Stimulated activated CD4-positive, alpha-beta T cell treated with anti-CD3 and anti-CD28 coated beads, Interleukin-1b, Interleukin-23, amount 100 ng/mL, for 1 hour (primary cell): ENCODE measurements around the gene PPIL6.

Source experiments
- DNase-seq, 2 donors: peaks; one replicate each; pipeline ENCODE4 v3.0.0-alpha.2; 2020; ENCODE audit warnings: low read depth in 2 of 2

PPIL6 gene

DNA sequence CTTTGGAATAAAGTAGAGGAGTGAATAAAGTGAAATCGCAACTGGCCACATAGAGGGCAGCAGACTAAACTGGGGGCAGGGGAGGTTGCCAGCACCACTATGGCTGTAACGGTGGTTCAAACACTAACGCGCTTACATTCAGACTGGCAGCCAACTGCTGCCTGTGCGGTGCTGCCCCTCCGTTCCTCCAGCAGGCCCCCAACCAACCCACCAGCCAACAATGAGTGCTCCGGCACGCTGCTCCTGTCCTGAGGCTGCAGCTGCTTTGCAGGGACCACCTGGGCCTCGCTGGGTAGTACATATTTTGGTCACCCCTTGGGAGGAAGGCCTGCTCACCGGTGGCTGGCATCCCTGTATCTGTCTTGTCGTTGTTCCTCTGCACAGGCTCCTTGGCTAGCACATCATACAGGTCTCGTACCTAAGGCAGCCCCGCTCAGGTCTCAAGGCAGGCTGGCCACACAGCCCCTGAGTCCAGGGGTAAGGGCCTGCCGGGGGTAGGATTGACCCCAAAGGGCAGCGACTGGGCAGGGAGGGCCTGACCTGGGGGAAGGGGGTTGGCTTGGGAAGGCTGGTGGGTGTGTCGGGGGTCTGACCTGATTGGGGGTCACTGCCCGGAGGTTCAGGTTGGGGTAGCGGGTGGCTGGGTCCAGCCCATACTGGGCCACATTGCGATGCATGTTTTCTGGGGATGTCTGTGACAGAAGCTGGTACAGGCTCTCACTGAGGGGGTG lies 8.8 kb upstream of the PPIL6 start:
- no peak for DNase-seq

DNA sequence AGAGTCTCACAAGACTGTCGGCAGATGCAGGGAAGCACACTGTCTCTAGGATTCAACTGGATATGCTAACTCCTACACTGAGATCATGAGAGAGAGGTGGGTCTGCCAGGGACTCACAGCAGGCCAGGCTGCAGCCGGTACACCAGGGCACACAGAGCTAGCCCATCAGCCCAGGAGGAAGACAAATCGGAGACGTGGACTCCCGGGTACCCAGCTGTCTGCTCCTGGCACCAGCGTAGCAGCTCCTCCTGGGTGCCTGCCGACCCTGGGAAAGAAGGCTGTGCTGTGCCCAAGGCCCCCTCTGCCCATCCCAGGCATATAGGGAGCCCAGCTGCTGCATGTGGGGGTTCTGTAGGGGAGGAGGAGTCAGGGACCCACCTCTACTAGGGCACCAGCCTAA lies 8.2 kb upstream of the PPIL6 start:
- no peak for DNase-seq

DNA sequence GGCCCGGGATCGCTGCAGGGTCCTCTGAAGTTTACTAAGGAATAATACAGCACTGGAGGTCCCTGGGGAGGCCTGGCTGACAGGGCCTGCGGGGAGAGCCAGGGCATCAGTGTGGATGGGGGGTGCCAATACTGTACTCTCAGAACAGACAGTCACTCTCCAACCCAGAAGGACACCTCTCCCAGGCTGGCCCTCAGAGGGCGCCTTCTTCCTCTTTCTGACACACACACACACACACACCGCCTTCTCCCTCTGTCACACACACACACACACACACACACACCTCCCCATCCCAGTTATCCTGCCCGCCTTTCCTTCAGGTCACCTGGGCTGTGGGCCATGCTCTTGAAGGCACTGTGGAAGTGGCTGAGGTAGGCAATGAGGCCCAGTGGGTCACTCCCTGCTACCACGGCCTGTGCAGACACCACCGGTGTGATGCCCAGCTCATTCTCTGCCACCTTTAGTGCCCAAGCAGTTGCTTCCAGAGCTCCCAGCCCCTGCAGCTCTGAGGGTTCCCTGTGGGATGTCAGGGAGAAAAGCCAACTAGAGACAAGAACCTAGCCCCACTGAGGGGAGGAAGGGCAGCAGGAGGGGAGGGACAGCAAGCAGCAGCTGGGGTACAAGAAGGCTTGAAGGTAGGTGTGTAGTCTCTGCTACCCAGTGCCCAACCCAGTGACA lies 7.6 kb upstream of the PPIL6 start:
- DNase-seq: no peak

DNA sequence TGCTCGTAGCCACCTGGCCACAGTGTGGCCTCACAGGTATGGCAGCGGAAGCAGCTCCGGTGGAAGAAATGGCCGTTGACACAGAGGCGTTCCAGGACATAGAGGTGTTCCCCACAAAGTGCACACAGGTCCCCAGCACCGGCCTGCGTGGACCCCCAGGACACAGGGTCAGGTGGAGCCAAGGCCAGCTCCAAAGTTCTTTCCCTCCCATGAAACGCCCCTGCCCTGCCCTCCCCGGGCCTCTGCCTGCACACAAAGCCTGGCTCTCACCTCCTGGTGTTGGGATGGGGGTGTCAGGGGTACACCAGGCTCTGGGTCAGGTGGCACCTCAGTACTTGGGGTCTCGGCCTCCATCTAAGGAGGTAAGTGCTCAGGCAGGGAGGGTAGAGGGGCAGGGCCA lies 6.7 kb upstream of the PPIL6 start:
- DNase-seq: no peak

DNA sequence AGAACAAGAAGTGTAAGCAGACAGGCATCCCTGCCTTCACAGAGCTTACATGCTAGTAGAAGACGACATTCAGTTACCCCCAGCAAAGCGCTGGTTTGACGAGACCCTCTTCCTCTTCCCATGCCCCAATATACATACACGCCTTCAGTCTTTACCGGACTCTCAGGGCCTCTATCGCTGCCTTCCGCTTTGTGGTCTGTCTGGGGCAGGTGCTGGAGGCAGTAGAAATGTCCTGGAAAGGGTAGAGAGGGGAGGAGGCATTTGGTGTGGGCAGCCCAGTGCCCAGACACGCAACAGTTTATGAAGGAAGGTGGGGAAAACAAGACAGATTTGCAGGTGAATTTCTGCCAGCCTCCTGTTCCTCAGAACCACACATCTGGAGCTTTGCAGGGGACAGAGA lies 6.1 kb upstream of the PPIL6 start:
- no peak for DNase-seq

DNA sequence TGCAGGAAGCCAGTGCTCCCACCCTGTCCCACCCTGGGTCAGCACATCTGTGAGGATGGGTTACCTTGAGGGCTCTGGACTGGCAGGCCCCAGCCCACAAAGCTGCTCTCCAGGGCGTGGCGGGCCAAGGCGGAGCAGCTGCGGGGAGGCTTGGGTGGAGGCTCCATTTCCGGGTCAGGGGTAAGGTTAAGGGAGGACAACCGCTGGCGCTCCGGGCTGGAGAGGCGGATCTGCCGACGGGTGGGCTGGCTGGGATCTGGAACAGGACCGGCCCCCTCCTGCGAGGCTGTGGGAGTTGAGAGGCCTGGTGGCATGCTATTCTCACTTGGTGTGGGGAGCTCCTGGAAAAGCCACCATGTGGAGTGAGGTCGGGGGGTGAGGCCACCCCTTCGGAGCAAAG lies 5.6 kb upstream of the PPIL6 start:
- DNase-seq: no peak

DNA sequence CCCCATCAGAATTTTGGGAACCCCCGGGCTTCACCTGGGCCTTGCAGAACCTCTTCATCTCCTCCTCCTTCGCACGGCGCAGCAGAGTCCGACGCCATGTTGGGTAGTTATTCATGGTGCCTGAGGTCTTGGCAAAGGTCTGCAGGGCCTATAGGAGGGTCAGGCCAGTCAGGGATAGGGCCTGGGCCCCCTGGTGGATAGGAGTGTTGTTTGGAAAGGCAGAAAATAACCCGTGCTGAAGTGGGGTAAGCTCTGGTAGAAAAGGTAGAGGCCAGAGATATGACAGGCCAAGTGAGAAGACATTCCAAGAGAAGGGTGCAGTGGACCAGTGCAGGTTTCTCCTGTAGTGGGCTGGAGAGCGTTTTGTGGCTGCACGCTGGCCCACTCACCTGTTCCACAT lies 5.0 kb upstream of the PPIL6 start:
- DNase-seq: no peak

DNA sequence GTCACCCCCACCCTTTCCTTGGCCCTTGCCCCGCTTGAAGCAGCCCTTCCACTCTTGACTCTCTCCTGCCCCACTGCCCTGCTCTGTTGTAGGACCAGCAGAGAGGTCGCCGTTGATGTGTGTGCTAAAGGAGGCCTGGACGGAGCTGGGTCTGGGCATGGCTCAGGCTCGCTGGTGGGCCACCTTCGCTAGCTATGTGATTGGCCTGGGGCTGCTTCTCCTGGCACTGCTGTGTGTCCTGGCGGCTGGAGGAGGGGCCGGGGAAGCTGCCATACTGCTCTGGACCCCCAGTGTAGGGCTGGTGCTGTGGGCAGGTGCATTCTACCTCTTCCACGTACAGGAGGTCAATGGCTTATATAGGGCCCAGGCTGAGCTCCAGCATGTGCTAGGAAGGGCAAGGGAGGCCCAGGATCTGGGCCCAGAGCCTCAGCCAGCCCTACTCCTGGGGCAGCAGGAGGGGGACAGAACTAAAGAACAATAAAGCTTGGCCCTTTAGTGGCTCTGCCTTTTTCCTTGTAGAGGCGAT lies 3.1 kb upstream of the PPIL6 start:
- no peak for DNase-seq

DNA sequence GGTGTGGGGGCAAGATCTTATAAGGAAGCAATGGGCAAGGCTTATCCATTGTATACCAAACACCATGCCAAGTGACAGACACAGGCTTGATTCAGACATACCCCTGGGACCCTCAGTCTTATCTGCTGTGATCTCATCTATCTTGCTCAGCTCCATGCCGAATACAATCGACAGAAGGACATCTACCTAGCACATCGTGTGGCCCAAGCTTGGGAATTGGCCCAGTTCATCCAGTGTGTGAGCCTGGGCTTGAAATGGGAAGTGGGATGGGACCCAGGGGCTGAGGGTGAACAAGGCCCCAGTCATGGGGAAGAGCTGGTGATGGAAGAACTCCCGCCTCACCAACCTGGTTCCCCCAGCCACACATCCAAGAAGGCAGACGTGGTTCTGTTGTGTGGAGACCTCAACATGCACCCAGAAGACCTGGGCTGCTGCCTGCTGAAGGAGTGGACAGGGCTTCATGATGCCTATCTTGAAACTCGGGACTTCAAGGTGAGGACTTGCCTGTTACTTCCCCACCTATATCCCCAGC lies 2.0 kb upstream of the PPIL6 start:
- DNase-seq: no peak

DNA sequence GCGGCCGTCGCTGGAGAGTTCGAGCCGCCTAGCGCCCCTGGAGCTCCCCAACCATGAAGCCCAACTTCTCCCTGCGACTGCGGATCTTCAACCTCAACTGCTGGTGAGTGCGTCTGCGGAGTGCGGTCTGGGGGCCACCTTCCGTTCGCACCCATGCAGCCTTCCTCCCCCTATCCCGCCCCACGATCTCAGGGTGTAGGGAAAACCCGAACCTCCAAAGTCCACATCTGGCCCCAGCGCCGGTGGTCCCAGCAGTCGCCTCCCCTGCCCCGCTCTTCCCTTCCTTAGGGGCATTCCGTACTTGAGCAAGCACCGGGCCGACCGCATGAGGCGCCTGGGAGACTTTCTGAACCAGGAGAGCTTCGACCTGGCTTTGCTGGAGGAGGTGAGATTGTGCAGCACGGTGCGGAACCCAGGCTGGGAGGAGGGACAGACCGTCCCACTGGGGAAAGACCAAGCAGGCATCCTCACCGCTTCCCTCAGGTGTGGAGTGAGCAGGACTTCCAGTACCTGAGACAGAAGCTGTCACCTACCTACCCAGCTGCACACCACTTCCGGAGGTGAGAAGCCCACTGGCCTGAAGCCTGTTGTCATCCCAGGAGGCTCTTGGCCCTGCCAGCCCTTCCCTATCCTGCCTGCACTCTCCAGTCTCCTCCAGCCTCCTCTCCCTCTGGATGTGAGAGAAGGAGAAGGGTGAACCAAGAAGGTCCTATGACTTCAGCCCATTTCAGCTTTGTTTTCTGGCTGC lies 815 bp upstream of the PPIL6 start:
- DNase-seq: no peak

DNA sequence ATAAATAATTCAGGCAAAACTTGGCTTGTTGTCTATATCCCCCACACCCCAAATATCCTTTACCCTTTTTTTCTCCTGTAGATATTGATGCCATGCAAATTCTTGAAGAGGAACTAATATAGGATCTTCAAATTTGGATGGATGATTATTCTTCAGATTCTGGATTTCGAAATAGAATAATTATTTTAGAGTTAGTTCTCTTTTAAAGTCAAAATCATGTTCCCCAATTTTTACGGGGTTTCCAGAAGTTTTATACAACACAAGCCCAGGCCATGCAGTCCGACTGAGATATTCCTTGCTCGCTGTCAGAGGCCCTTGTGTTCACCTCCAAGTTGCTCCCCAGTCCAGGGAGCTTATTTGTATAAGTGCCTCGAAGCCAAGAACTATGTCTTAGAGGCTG lies 4.4 kb downstream of the PPIL6 start:
- no peak for DNase-seq

DNA sequence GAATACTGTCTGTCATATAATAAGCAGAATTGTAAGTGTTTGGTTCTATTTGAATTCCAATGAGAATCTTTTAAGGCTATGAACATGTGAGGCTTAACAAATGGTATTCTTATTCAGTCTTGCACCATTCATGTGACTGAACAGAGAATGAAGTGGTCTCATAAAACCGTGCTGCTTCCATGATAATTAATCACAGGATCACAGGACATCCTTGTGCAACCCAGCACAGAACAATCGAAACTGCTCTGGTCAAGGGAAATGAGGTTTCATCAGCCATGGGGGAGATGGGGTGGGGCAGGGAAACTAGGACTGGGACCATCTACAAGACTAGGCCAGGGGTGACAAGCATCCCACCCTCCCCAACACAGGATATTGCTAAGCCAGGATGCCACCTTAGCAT lies 6.0 kb downstream of the PPIL6 start:
- no peak for DNase-seq

DNA sequence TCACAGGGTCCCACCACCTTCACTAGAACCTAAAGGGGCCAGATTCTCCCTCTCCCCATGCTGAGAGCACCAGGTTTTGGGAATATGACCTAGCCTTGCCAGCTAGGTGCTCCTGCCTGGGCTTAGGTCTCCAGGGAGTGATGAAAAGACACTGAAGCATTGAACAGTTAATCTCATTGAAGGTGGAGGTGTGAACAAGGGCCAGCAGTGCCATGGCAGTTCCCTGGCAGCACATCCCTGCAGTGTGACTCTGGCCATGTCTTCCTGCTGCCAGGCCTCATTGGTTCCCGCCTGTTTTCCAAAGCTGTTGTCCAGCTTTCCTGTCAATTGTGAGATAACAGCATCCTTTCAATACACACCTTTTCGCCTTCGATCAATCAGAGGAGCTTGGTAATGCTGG lies 10.9 kb downstream of the PPIL6 start:
- DNase-seq: no peak

DNA sequence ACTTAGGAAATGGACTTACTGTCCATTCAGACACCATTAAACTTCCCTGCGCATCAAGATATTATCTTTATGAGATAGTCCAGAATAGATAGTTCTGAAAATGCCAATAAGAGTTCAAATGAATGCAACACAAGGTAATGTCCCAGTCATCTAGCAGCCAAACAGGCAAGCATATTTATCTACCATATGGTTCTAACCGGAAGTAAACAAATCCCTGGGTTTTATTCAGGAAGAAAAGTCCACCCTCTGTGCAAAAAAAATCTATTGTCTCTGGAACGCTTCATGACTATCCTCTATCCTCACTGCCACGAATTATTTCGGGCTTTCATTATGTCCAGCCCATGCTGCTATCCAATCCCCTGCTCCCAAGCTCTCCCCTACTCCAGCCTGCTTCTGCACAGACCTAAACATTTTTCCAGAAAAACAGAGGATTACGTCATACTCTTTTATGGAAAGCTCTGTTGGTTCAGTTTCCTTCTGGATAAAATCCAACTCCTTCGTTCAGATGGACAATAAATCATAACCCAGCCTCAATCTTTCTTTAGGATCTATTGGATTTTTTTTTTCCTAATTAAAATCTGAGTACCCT lies 11.4 kb downstream of the PPIL6 start:
- no peak for DNase-seq

DNA sequence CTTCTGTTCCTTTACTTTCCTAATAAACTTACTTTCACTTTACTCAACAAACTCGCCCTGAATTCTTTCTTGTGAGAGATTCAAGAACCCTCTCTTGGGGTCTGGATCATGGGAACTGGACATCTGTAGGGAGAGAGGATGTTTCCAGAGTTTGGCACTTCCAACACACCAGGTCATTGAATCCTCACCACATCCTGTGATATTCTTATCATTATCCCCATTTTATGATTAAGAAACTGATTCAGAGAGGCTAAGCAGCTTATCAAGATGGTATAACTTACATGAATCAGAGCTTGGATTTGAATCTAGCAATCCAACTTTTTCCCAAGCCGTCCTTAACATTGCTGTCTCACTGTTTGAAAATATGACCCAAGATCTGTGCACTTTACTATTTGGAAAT lies 15.5 kb downstream of the PPIL6 start:
- DNase-seq: no peak

DNA sequence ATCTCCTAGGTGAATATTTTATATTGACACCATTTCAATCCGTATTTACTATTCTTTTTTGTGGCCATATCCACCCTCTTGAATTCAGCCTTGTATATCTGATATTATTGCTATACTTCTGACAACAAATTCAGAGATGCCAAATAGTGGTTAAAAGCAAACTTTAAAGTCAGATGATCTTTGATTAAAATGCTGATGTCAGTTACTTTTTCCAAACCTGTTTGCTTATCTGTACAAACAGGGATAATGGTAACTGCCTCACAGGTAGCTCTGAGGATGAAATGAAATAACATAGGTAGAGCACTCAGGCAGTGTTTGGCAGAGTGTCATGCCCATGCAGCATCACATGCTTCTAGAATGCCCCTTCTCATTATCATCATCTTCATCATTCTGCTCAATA lies 19.2 kb downstream of the PPIL6 start:
- no peak for DNase-seq

DNA sequence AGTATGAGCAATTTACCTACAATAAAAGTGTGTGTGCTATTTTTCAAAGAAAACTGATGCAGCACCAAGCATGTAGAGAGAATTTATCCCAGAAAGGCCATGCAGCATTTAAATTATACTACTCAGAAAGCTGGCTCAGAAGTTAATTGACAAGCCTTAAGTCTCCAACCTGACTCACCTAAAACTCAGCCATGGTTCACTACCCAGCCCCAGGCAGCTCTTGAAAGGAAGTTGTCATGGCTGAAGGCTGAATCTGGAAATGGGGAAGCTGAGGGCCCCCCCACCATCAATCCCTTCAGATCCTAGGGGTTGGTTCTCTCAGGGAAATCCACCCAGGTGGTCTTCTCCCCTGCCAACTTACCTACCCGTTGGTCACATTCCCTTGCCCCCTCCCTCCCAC lies 19.7 kb downstream of the PPIL6 start:
- no peak for DNase-seq

DNA sequence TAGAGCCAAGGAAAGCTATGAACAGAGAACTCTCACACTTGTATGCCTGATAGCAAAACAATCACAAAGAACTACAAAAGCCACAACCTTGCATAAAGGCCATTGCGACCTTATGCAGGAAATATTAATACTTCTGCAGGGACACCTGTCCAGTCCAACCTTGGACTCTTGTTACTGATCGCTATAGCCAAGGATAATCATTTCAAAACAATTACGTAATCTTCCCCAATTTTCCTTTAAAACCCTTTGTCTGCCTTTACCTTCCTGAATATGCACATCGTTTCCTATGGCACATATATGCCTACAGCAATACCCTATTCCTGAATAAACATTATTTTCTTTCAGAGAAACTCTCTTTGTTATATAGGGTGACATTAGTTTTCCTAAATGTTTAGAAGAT lies 22.8 kb downstream of the PPIL6 start:
- no peak for DNase-seq

DNA sequence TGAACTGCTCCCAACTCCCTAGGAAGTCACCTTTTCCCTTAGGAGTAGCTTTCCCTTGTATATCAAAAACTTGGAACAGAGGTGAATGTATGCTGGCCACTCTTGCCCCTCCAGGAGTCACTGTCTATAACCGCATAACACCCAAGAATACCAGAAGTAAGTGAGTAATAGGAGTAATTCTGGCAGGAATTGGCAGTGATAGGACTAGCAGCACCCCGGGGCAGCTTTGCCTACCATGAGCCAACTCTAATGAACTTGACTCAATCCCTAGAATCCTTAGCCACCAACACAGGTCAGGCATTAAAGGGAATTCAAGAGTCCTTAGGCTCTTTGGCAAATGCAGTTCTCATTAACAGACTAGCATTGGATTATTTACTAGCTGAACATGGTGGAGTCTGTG lies 29.4 kb downstream of the PPIL6 start:
- no peak for DNase-seq

DNA sequence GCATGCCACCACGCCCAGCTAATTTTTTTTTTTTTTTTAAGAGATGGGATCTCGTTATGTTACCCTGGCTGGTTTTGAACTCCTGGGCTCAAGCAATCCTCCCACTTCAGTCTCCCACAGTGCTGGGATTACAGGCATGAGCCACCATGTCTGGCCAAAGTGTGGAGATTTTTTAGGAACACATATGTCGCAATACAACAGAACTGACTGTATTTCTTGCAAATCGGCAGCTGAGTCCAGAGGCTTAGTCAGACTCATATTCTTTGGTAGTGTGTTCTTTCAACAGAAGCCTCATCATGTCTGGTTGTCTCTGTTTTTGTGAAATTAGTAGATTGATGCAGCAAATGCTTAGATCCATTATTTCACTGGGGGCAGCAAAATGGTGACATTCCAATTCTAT lies 34.2 kb downstream of the PPIL6 start:
- DNase-seq: no peak

DNA sequence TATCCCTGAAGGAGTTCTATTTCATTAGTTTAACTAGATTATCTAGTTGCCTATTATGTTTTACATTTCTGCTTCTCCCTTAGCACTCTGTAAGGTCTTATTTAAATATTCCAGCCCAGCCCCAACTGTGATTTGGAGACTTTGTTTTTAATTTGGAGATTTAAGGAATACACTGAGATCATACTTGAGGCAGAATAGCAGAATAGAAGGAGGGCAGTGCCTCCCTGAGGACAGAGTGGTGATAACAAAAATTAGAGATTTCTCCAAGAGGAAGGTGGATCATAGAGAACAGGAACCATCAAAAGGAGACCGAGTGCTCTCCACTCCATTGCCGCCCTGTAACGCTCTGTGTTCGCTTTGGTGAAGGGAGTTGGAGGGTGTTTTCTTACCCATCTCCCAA lies 43.4 kb downstream of the PPIL6 start:
- no peak for DNase-seq

DNA sequence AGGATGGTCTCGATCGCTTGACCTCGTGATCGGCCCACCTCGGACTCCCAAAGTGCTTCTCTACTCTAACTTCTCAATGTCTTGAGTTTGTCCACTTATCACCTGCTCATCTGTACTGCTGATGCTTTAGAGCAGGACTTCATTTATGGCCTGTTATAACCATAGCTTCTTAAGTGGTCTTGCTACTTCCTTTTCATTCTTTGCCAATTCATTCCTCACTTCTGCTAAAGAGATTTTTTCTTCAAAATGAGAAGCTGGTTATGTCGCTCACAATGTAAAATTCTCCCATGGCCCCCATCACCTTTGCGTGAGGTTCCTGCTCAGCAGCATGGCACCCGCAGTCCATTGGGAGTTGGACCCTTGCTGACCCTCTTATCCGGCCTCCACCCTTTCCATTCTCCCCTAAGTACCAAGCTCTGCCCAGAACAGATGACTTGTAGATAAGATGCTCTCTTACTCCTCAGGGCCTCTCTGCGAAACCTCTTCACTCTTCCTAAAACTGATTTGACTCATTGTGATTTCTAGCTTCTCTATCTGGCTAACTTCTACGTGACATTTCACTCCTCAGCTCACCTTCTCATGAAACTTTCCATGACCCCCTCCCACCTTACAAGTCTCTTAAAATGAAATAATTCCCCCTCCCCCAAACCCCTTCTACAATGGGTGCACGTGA lies 44.2 kb downstream of the PPIL6 start:
- DNase-seq: no peak
